ENCODE results near the gene CHST12.
"Not testable (repeated sequence)": the region's sequence is repeated elsewhere in the genome, so short reads cannot be mapped to it uniquely, and the experiment has no call there.

The CHST12 gene

DNA sequence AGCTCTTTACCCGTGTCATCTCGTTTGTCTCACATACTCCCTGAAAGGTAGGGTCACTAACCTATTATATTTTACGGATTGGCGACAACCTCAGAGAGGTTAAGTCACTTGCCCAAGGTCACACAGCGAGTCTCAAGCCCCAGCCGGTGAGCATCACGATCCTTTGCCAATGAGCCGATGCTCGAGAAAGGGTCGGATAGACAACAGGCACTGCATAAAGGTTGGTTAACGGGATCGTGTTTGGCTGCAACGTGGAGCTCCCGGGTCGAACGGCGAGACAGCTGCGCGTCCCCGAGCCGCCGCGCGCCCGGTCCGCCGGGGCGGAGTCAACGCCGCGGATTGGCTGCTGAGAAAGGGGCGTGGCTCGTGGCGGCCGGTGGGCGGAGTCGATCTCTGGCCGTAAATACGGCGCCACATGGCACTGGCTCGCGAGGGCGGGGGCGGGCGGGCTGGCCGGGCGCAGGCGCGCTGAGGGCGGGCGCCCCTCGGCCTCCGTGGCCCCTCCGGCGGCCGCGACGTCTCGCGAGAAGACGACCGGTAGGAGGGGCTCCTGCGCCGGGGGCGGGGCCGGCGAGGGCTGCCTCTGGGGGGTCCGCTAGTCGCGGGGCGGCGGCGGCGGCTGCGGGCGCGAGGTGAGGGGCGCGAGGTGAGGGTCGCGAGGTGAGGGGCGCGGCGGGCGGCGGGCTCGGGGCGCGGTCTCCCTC, at the start of gene CHST12:
TSS of gene CHST12 (plus strand) at position 598 of the 704 bp plus-strand sequence. CDS start 29,029 bp downstream, outside the sequence.
- DNase-seq = peak; percentile 96

DNA sequence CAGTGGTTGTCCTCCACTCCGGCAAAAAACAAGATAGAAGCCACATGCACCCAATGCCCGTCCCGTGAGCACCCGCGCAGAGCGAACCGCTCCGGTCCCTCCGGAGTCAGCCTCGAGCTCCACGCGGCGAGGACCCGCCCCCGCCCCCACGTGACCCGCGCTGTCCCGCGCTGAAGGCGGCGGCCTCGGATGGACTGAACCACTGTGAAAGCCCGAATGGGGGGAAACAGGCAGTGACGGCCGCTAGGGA, 49.5 kb upstream of the CHST12 start:
- peak; percentile 94 for DNase-seq

DNA sequence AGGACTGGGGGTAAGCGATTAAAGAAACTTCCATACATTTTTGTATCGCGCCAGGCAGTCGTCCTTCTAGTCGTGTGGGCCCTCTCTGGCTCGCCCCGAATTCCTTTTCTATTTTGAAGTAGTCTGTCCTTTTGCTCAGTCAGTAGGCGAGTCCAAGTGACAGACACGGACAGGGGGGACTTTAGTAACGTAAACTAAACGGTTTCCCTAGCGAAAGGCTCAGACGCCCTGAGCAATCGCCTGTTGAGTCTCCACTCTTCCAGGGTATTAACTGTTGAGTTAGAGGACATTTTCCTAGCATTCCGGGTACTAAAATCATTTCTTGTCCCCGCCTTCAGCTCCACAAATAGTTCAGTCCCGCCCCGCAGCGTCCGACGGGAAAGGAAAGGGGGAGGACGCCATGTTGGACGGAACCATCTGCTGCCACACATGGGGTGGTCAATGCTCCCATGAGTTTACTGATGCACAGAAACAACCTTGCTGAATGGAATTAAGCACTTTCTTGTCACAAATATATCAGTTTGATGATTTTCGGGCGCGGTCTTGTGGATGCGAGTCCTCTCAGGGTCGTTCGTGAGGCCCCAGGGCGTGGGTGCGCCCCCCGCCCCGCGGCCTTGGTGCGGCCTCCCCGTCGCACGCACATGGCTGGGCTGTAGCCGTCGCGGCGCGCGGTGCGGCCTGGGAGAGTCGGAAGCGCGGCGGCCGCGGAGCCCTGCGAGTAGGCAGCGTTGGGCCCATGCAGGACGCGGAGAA, 49.0 kb upstream of the CHST12 start, which contains the start of gene EIF3B:
TSS of gene EIF3B (plus strand) at position 642 of the 753 bp plus-strand sequence. CDS start at position 737, 95 bp downstream.
- peak; percentile 94 for DNase-seq

- DNase-seq = peak; percentile 28
Measured at GRCh38 chr7:2354939-2355704, 48.3 kb upstream of the CHST12 start.

DNA sequence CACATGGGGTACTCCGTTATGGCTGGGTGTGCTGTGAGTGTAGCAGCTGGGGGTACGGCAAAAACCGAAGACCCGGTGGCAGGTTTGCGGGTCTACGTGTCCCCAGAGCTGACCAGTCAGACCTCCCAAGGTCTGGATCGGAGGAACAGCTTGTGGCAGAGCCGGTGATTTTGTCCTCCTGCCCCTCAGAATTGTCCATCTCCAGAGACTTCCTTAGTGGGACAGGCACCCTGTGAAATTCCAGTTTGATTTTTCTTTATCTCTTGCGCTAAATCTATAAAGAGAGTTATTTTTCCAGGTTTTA, 47.8 kb upstream of the CHST12 start:
- DNase-seq = no peak

- no peak for DNase-seq
Measured at GRCh38 chr7:2357165-2357564, 46.2 kb upstream of the CHST12 start.

DNA sequence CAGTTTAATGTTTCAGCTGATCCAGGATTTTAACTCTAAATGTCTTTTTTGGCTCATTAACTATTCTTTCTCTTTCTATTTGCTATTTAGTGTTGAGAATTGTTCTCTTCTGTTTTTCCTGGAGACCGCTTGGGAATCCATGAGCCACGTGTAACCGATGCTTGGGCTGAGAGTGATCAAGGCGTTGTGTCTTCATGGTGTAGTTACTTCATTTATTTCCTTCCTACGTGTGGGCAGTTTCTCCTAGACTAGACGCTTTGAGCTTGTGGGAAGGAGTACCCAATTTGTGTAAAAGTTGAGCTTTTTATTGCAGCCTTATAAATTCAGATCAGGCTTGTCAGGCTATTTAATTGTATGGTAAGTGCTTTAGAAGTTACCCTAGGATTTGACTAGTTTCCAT, 45.8 kb upstream of the CHST12 start:
- no peak for DNase-seq

DNA sequence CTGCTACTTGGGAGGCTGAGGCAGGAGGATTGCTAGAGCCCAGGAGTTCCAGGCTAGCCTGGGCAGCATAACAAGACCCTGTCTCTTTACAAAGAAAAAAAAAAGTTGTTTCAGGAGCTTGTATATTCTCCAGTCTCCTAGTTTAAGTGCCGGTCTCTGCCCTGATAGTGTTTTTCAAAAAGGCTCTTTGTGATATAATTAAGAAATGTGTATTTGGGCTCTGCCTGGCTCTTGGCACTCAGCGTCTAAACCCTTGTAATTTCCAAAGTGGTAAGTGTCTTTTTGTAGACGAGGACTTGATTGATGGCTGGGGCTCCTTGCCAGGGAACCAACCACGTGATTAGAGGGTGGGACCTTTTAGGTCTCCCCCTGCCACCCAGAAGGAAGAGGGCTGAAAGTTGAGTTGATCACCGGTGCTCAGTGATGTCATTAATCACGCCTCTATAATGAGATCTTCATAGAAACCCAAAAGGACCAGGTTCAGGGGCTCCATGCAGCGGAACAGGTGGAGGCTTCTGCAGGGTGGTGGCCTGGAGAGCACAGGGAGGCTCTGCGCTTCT, 44.4 kb upstream of the CHST12 start:
- DNase-seq = no peak

DNA sequence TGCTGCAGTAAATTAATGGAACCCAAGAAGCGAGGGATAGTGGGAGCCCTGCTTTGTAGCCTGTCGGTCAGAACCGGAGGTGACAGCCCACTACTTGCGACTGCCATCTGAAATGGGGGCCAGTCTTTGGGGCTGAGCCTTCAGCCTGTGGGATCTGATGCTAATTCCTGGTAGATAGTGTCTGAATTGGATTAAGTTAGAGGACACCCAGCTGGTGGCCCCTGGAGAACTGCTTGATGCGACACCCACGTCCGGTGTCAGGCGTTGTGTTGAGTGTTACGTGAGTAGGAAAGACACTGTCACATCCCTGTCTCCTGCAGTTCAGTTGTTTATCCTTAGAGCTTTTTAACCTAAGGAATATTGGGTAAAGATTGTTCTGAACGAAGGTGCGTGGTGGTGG, 43.8 kb upstream of the CHST12 start:
- DNase-seq = no peak

- DNase-seq = no peak
Measured at GRCh38 chr7:2360796-2361195, 42.6 kb upstream of the CHST12 start.

DNA sequence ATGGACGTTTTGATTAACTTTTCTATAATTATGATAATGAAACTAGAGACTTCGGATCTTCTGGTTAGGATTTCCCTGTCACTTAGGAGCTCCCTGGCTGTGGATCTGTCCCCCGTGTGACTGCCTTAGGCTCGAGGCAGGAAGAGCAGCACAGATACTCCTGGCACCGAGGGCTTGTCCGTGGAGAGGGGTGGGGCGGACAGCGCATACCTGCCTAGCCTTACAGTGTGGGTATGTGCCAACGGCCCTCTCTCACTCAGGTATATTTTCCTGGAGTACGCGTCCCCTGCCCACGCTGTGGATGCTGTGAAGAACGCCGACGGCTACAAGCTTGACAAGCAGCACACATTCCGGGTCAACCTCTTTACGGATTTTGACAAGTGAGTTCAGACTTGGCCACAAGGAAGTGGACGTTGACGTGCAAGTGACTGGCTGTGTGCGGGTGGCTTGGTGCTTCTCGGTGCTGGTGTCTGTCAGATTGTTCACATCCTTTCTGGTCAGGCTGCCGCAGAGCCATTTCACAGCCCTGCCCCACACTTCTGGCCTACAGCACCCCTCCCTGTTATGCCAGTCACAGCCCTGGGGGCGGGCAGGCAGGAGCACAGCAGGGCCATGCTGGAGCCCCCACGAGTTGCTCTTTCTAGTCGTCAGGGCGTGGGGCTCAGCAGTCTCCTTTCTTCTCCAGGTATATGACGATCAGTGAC, 40.9 kb upstream of the CHST12 start:
- no peak for DNase-seq

DNA sequence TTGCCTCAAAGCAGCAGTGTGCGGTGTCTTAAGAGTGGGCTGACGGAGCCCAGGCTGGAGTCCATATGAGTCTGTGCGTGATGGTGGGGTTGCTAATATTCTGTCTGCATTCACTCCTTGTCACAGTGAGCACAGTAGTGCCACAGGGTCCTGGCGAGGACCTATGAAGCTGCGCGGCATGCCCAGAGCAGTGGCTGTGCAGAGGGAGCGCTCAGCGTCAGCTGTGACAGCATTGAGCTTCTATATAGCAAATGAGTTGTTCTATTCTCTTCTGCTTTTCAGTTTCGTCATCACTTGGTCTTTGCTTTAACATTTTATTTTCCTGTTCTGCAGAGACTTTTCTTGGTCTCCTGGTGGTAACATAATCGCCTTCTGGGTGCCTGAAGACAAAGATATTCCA, 34.3 kb upstream of the CHST12 start:
- DNase-seq = no peak

DNA sequence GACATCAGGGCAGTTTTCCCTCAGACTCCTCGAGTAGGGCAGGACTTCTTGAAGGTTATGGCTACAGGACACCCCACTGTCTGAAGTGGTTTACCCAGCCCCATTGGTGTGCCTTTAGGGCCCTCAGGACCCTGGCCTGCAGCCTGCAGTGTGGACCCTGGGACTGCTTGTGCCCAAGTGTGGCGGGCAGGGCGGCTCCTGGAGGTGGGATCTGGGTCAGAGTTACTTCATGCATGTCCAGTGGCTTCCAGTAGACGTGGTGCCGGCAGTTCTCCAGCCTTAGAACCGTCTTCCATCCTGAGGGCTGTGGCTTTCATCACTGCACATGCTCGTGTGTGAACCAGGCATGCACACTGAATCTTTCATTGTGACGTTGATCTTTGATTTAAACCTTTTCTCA, 32.1 kb upstream of the CHST12 start:
- DNase-seq = no peak

- DNase-seq = no peak
Measured at GRCh38 chr7:2372724-2373123, 30.7 kb upstream of the CHST12 start.

DNA sequence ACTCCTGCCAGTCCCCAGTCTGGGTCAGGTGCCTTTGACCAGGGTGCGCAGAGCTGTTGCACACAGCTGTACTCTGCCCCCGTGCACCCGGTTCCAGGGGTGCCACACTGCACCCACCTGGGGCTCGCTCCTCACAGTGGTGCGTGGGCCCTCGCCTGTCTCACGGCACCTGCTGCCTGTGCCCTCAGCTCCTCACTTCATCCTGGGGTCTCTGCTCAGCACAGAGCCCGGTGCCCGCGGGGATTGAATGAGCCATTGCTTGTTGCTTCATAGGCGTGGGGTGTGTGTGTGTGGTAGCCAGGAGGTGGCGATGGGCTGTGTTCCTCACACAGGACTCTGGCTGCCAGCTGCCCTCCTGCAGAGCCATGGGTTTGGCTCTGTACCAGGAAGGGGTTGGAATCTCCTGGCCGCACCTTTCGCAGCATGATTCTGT, 30.3 kb upstream of the CHST12 start:
- no peak for DNase-seq

DNA sequence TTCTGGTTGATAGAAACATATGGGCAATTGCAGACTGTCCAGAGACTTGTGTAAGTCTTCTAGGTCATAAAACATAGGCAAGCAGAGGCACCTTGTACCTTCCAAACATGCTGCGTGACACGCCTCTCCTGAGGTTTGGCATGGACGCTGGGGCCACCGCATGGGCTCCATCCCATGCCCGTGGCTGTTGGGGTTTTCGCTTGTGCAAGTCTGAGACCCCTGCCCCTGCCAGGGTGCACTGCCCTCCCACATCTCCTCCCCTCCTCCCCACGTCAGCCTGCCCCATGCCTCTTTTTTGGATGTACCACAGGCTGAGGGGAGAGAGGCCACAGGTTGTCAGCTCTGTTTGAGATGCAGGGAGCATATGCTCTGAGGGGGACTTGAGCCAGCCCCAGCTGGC, 29.8 kb upstream of the CHST12 start:
- no peak for DNase-seq

- DNase-seq = no peak
Measured at GRCh38 chr7:2374401-2374800, 29.0 kb upstream of the CHST12 start.

- DNase-seq = no peak
Measured at GRCh38 chr7:2374830-2375728, 28.3 kb upstream of the CHST12 start.

DNA sequence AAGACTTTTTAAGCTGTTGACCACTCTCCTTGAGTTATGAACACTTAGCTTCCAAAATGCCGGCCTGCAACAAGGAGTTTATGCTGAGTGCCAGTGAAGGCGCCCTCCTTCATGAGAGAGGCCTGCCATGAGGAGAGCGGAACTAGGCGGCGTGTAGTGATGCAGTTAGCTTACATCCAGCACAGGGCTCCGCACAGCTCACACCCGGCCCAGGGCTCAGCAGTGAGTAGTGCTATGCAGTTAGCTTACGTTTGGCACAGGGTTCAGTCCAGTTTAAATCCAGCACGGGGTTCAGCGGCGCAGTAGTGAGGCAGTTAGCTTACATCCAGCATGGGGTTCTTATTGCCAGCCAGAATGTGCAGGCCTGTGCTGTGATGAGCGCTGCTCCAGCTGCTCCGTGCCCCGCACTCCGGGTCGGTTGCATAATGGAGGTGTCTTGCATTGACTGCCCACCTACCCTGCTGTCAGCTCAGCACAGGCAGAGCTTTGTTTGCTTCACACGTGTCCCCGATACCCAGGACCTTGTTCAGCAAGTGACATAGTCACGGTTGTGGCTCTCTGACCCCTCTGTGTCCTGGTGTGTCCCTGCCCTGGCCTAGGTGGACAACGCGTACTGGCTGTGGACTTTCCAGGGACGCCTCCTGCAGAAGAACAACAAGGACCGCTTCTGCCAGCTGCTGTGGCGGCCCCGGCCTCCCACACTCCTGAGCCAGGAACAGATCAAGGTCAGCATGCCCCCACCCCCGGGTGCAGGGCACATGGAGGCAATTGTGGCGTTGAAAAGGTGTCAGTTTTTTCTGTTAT, 26.9 kb upstream of the CHST12 start:
- no peak for DNase-seq

DNA sequence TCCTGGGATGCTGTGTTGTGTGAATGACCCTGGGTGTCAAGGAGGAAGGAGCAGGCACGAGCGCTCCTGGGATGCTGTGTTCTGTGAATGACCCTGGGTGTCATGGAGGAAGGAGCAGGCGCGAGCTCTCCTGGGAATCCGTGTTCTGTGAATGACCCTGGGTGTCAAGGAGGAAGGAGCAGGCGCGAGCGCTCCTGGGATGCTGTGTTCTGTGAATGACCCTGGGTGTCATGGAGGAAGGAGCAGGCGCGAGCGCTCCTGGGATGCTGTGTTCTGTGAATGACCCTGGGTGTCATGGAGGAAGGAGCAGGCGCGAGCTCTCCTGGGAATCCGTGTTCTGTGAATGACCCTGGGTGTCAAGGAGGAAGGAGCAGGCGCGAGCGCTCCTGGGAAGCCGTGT, 25.9 kb upstream of the CHST12 start:
- not testable (repeated sequence) for DNase-seq

GRCh38 chr7:2378125-2378524, 25.3 kb upstream of the CHST12 start:
- DNase-seq = not testable (repeated sequence)

All from right hindlimb (tissue), 1 donor.